H1 (cell line): ENCODE measurements around the gene ACOT7. TPM values are rescaled to one million over a fixed set of nuclear protein-coding genes. Genes with fewer than 3 reads are reported as not detected.

Experiments used
- GABPA ChIP-seq: IDR thresholded peaks from 2 replicates; pipeline ENCODE4 v1.6.1; 2011; ENCODE audit warnings: mild to moderate bottlenecking, low read length, moderate library complexity, borderline replicate concordance; ENCODE audit not compliant: insufficient read depth
- POLR2AphosphoS5 ChIP-seq: IDR thresholded peaks from 2 replicates; pipeline ENCODE4 v1.6.1; 2011; ENCODE audit warnings: low read depth, low read length
- POU5F1 ChIP-seq: IDR thresholded peaks from 2 replicates; pipeline ENCODE4 v1.6.1; 2011; ENCODE audit warnings: low read depth, mild to moderate bottlenecking, low read length, moderate library complexity
- SIN3A ChIP-seq, 2 experiments: IDR thresholded peaks in 1 of 2; conservative IDR thresholded peaks in 1 of 2; 2 replicates each; pipeline ENCODE4 v1.6.1; 2011 to 2012; ENCODE audit warnings: low read length in 2 of 2, improper control_type of control experiment in 1 of 2, low read depth in 1 of 2, mild to moderate bottlenecking in 1 of 2
- SP2 ChIP-seq: IDR thresholded peaks from 2 replicates; pipeline ENCODE4 v1.6.1; 2012; ENCODE audit warnings: mild to moderate bottlenecking, low read length, inconsistent platforms
- polyA plus RNA-seq, 7 experiments: library from polyadenylated mRNA; depleted of rRNA in 3 of 7; stranded (reverse) in 5 of 7; unstranded in 2 of 7; fragments of >200 nt in 5 of 7; fragments of 200-250 nt in 2 of 7; gene quantifications; 1 replicate in 5 of 7; 2 replicates in 1 of 7; 4 replicates in 1 of 7; pipeline versions ENCODE4 v1.2.1 to v1.2.3, GENCODE V29; 2011 to 2013; ENCODE audit warnings: missing spikeins in 2 of 7, mixed read lengths in 2 of 7
- total RNA-seq: library from RNA; stranded (reverse); fragmentation: NEBNext Ultra II Directional; extraction: Animal tissue kit (Norgen Biotek cat#: 25700); gene quantifications from 2 replicates; pipeline ENCODE4 v1.2.1, GENCODE V29; 2021

ACOT7 gene
- total and polyA plus RNA-seq, 2 of the 8 experiments (the other 6 are each of a cell fraction or from before 2014, with no cell fraction given): 151 to 214 TPM

GRCh38 chr1:6281511-6282402 is 111.8 kb downstream of the ACOT7 start (continued):
- TF ChIP-seq GABPA: no peak
- TF ChIP-seq SIN3A (conservative IDR thresholded peaks at IDR 0.05 in 1 of 2, IDR thresholded peaks at IDR 0.05 in 1 of 2; ENCODE audit: low read depth in 1 of 2, low read length in 2 of 2): no peak
- TF ChIP-seq POLR2AphosphoS5: no peak
- TF ChIP-seq SP2: no peak
- TF ChIP-seq POU5F1: no peak
